Erythroblast (primary cell): ENCODE results near the gene ACADVL.

Experiments
- DNase-seq, 2 experiments: peaks; one replicate each; lab custom pipeline; 2025; lab: John Stamatoyannopoulos, UW
- GATA1 ChIP-seq: IDR thresholded peaks from 2 replicates; pipeline ENCODE4 v1.6.1; 2011; ENCODE audit warnings: low read depth, mild to moderate bottlenecking, control low read depth, low read length, moderate library complexity
- POLR2A ChIP-seq: IDR thresholded peaks from 2 replicates; pipeline ENCODE4 v1.6.1; 2011; ENCODE audit warnings: mild to moderate bottlenecking, low read length

ACADVL gene

GRCh38 chr17:7262192-7262934 is 42.6 kb downstream of the ACADVL start, which contains the start of gene CLDN7:
Gene CLDN7 (minus strand): TSS chr17:7262478. CDS start chr17:7262043, 435 bp downstream.
- DNase-seq, result no peak
- TF ChIP-seq POLR2A, result no peak
- TF ChIP-seq GATA1, result no peak

DNA sequence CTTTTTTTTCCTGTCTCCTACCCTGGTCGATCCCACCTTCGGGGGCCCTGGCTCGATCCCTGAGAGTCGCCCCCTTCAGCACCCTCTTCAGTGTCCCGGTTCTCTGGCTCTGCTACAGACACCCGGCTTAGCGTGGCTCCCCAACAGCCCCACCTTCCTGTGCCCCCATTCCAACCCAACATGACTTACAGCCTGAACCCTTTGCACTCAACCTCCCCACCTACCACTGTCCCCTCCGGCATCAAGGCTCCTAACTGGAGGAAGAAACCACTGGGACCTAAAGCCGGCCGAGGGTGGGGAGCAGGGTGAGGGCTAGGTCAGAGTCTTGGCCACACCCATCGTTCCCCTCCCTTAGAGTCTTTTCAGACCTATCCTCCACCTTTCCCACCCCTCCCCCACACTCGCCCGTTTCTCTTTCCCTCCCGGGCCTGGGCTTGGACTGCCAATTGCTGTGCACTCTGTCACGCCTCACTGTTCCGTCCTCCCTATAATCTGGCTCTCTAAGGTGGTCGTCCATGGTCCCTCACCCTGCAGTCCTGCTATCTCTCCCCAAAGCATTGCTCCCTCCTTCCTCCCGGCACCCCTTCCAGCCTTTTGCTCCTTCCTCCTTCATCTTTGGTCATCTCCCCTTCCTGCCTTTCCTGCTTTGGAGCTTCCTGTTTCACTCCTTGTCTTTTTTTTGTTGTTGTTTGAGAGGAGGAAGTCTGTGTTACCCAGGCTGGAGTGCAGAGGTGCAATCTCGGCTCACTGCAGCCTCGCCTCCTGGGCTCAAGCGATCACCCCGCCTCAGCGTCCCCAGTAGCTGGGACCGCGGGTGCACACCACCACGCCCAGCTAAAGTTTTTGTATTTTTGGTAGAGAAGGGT is 43.4 kb downstream of the ACADVL start:
- peak in 1 of 2 experiments; percentile 46 for DNase-seq
- TF ChIP-seq GATA1, result no peak
- TF ChIP-seq POLR2A, result no peak

DNA sequence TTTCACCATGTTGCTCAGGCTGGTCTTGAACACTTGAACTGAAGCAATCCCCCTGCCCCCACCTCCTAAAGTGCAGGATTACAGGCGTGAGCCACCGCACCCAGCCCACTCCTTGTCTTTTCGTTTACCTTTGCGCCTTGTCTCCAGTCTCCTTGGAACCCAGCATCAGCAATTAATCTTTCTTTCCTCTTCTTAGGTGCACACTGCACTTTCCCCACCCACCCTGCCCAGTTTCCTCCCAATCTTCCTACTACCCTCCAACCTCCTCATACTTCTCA is 44.0 kb downstream of the ACADVL start:
- no peak for DNase-seq

DNA sequence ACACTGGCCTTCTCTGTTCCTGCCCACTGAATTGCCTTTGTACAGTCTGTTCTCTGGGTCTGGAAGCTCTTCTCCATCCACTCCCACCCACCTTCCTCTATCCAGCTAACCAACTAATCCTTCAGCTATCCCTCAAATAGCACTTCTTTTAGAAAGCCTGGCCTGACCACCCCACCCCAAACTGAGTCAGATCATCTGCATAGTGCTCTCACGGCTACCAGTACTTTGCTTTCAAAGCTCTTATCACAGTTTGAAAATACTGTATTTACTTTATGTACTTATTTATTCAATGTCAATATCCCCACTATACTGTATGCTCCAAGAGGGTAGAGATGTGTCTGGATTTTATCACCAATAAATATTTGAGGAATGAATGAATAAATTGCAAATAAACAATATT is 47.0 kb downstream of the ACADVL start:
- DNase-seq, result no peak
- TF ChIP-seq GATA1 (no peak), POLR2A (no peak)

More for the DNA sequence above, 44.0 kb downstream of the ACADVL start:
- TF ChIP-seq POLR2A, result no peak
- no peak for TF ChIP-seq GATA1
